GM13976 (cell line): ENCODE data around the gene DSCAML1.

ENCODE experiments used
- DNase-seq: peaks from one replicate; pipeline ENCODE4 v3.0.0; 2012; ENCODE audit warnings: low spot score
- CTCF ChIP-seq: IDR thresholded peaks from 2 replicates; pipeline ENCODE4 v1.5.1; 2012; ENCODE audit warnings: borderline replicate concordance, mild to moderate bottlenecking; ENCODE audit not compliant: insufficient read depth; ENCODE audit errors: extremely low read depth, missing control alignments, control extremely low read depth
- in situ Hi-C: fragments of 300-500 bp; cut with MboI; formaldehyde crosslinking; loops from one replicate; pipeline ENCODE4 v1.12.0; 2022; ENCODE audit warnings: low sequenced_read_pairs, mixed read lengths, inconsistent platforms; ENCODE audit not compliant: unreplicated experiment

The DSCAML1 gene

GRCh38 chr11:117579161-117579560 is 217.9 kb downstream of the DSCAML1 start:
- no peak for DNase-seq
- no peak for TF ChIP-seq CTCF
- in situ Hi-C loops = no loop called here

- in situ Hi-C loops = no loop called here
- no peak for DNase-seq
- TF ChIP-seq CTCF = no peak
Observed at GRCh38 chr11:117575856-117576255, 221.2 kb downstream of the DSCAML1 start.

- TF ChIP-seq CTCF = no peak
- DNase-seq = no peak
- in situ Hi-C loops = no loop called here
Observed at GRCh38 chr11:117574551-117574950, 222.5 kb downstream of the DSCAML1 start.

GRCh38 chr11:117573326-117573725 is 223.7 kb downstream of the DSCAML1 start:
- DNase-seq = no peak
- in situ Hi-C loops = no loop called here
- TF ChIP-seq CTCF = no peak

- in situ Hi-C loops = no loop called here
- no peak for TF ChIP-seq CTCF
- DNase-seq = no peak
Observed at GRCh38 chr11:117572671-117573070, 224.3 kb downstream of the DSCAML1 start.

- TF ChIP-seq CTCF = no peak
- in situ Hi-C loops = no loop called here
- DNase-seq = no peak
Observed at GRCh38 chr11:117572129-117572528, 224.9 kb downstream of the DSCAML1 start.

GRCh38 chr11:117570701-117571100 is 226.3 kb downstream of the DSCAML1 start:
- in situ Hi-C loops = no loop called here
- no peak for DNase-seq
- TF ChIP-seq CTCF = no peak
